HEK293T (cell line): ENCODE data around the gene FHAD1.

Experiments used
- ARNT ChIP-seq: fragments of 450-650 bp; IDR thresholded peaks from 2 replicates; pipeline ENCODE4 v1.6.1; 2017; ENCODE audit warnings: mild to moderate bottlenecking
- BHLHE40 ChIP-seq: fragments of 450-650 bp; IDR thresholded peaks from 2 replicates; pipeline ENCODE4 v1.6.1; 2016; ENCODE audit warnings: mild to moderate bottlenecking, moderate library complexity, borderline replicate concordance
- ELF4 ChIP-seq: fragments of 450-650 bp; IDR thresholded peaks from 2 replicates; pipeline ENCODE4 v1.6.1; 2017; ENCODE audit warnings: antibody characterized with exemption
- FOXA1 ChIP-seq: fragments of 450-650 bp; IDR thresholded peaks from 2 replicates; pipeline ENCODE4 v1.6.1; 2016; ENCODE audit warnings: mild to moderate bottlenecking
- FOXM1 ChIP-seq: fragments of 450-650 bp; IDR thresholded peaks from 2 replicates; pipeline ENCODE4 v1.6.1; 2017; ENCODE audit warnings: mild to moderate bottlenecking, borderline replicate concordance
- HDGF ChIP-seq: fragments of 450-650 bp; IDR thresholded peaks from 2 replicates; pipeline ENCODE4 v1.6.1; 2017; ENCODE audit warnings: antibody characterized with exemption, borderline replicate concordance
- L3MBTL2 ChIP-seq: fragments of 450-650 bp; conservative IDR thresholded peaks from 2 replicates; pipeline ENCODE4 v1.6.1; 2016; ENCODE audit warnings: mild to moderate bottlenecking
- LEF1 ChIP-seq: fragments of 450-650 bp; IDR thresholded peaks from 2 replicates; pipeline ENCODE4 v1.6.1; 2017; ENCODE audit warnings: mild to moderate bottlenecking, borderline replicate concordance
- NFRKB ChIP-seq: fragments of 450-650 bp; IDR thresholded peaks from 2 replicates; pipeline ENCODE4 v1.6.1; 2016; ENCODE audit warnings: mild to moderate bottlenecking, moderate library complexity
- SP1 ChIP-seq: fragments of 450-650 bp; IDR thresholded peaks from 2 replicates; pipeline ENCODE4 v1.6.1; 2017
- SUZ12 ChIP-seq: fragments of 450-650 bp; IDR thresholded peaks from 2 replicates; pipeline ENCODE4 v1.6.1; 2016; ENCODE audit warnings: mild to moderate bottlenecking
- TARDBP ChIP-seq: fragments of 450-650 bp; IDR thresholded peaks from 2 replicates; pipeline ENCODE4 v1.6.1; 2016
- ZNF384 ChIP-seq: fragments of 450-650 bp; IDR thresholded peaks from 2 replicates; pipeline ENCODE4 v1.6.1; 2016
- TF ChIP-seq, protein P1 (sequence below): fragments of 450-650 bp; IDR thresholded peaks from 2 replicates; pipeline ENCODE4 v1.6.1; 2016

GRCh38 chr1:15441247-15441646 lies 194.2 kb downstream of the FHAD1 start:
- TF ChIP-seq HDGF: no peak
- no peak for TF ChIP-seq ZNF384
- no peak for TF ChIP-seq SP1
- no peak for TF ChIP-seq ARNT
- TF ChIP-seq NFRKB: no peak
- no peak for TF ChIP-seq FOXM1
- TF ChIP-seq SUZ12: no peak
- TF ChIP-seq FOXA1: no peak
- TF ChIP-seq, protein P1, sequence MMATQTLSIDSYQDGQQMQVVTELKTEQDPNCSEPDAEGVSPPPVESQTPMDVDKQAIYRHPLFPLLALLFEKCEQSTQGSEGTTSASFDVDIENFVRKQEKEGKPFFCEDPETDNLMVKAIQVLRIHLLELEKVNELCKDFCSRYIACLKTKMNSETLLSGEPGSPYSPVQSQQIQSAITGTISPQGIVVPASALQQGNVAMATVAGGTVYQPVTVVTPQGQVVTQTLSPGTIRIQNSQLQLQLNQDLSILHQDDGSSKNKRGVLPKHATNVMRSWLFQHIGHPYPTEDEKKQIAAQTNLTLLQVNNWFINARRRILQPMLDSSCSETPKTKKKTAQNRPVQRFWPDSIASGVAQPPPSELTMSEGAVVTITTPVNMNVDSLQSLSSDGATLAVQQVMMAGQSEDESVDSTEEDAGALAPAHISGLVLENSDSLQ: no peak
- no peak for TF ChIP-seq TARDBP
- no peak for TF ChIP-seq L3MBTL2
- no peak for TF ChIP-seq ELF4
- TF ChIP-seq BHLHE40: no peak
- no peak for TF ChIP-seq LEF1
